Left lung (tissue), 10 donors: ENCODE results near the gene UTP25. TPM values are rescaled to one million over a fixed set of nuclear protein-coding genes. Genes with fewer than 3 reads are reported as not detected.

ENCODE experiments used
- ATAC-seq: fragments of 200-7000 bp; cut with Tn5 transposase; one replicate; pipeline ENCODE4 v1.9.1; 2020; ENCODE audit warnings: moderate library complexity
- DNase-seq, 4 donors: peaks; one replicate each; pipeline ENCODE4 v3.0.0-alpha.2; 2013 to 2020
- H3K27ac ChIP-seq, 2 donors: fragments of 200-600 bp; sonication (generic) in 1 of 2; one replicate each; pipeline versions ENCODE4 v1.5.0 to v1.8.0; 2020 to 2021
- H3K27me3 ChIP-seq, 2 donors: fragments of 200-600 bp; sonication (generic) in 1 of 2; one replicate each; pipeline versions ENCODE4 v1.5.0 to v1.8.0; 2020 to 2021
- H3K36me3 ChIP-seq, 2 donors: fragments of 200-600 bp; sonication (generic) in 1 of 2; one replicate each; pipeline versions ENCODE4 v1.5.0 to v1.8.0; 2020 to 2021
- H3K4me1 ChIP-seq, 2 donors: fragments of 200-600 bp; one replicate each; pipeline ENCODE4 v1.8.0; 2021
- H3K4me3 ChIP-seq, 2 donors: fragments of 200-600 bp; sonication (generic) in 1 of 2; one replicate each; pipeline versions ENCODE4 v1.5.0 to v1.8.0; 2020 to 2021; ENCODE audit warnings: mild to moderate bottlenecking in 1 of 2
- H3K9me3 ChIP-seq, 2 donors: fragments of 200-600 bp; sonication (generic) in 1 of 2; one replicate each; pipeline versions ENCODE4 v1.5.0 to v1.8.0; 2020 to 2021
- CTCF ChIP-seq, 2 donors: fragments of 200-600 bp; sonication (generic) in 1 of 2; IDR thresholded peaks; one replicate each; pipeline versions ENCODE4 v1.5.0 to v1.8.0; 2021; ENCODE audit warnings: antibody characterized with exemption in 2 of 2
- intact Hi-C, 2 donors: fragments of 100-400 bp; cut with DNase I; formaldehyde crosslinking; loops; one replicate each; pipeline versions ENCODE4 v1.11.2 to v1.14.2; 2022
- polyA plus RNA-seq, 6 donors: library from polyadenylated mRNA; unstranded; fragments of 120-200 nt; gene quantifications; one replicate each; pipeline ENCODE4 v1.2.1, GENCODE V29; 2013; ENCODE audit not compliant: insufficient read length in 6 of 6
- total RNA-seq, 2 donors: library from RNA; stranded (reverse); fragmentation: NEBNext Ultra II Directional; extraction: Animal tissue kit (Norgen Biotek cat#: 25700); gene quantifications; one replicate each; pipeline ENCODE4 v1.2.1, GENCODE V29; 2021
- donor health status: DM: no; HTN: yes; CAD: no.
- donor health status: DM: no; HTN: no; CAD: no.

The UTP25 gene
- total and polyA plus RNA-seq, 8 donors = 4.1 to 11.5 (median 10.3) TPM

- Histone ChIP-seq H3K27ac (peak within 1 kb of the TSS; percentile 61 to 83), H3K36me3 (no peaks in the 10 kb centered on the region)
These were observed 21.7 kb upstream of the UTP25 start, which contains the start of gene IRF6 for GRCh38 chr1:209805875-209806760. TSS of gene IRF6 (minus strand) at chr1:209806142. CDS start at chr1:209801413, 4,729 bp downstream.

GRCh38 chr1:209807509-209807908, 20.3 kb upstream of the UTP25 start:
- H3K27me3 ChIP-seq = peaks cover 0 to 13% of the 10 kb centered on the region in 2 donors
- intact Hi-C loops = no loop called here
- DNase-seq = no peak
- no peaks in the 10 kb centered on the region for H3K36me3 ChIP-seq
- H3K4me1 ChIP-seq = peaks cover 0 to 14% of the 10 kb centered on the region in 2 donors
- H3K9me3 ChIP-seq = no peaks in the 10 kb centered on the region
- TF ChIP-seq CTCF (IDR thresholded peaks at IDR 0.05) = no peak
- H3K4me3 ChIP-seq = no peak overlapping the region
- no peak overlapping the region for H3K27ac ChIP-seq
- ATAC-seq = no peak

More at GRCh38 chr1:209805875-209806760, 21.7 kb upstream of the UTP25 start, which contains the start of gene IRF6:
- H3K9me3 ChIP-seq = no peaks in the 10 kb centered on the region
- H3K27me3 ChIP-seq = peaks cover 0 to 13% of the 10 kb centered on the region in 2 donors
- no peak for TF ChIP-seq CTCF (IDR thresholded peaks at IDR 0.05)
- peak; percentile 96 for ATAC-seq
- intact Hi-C loops = no loop called here
- H3K4me3 ChIP-seq = peak within 1 kb of the TSS; percentile 38 to 44
- peak; percentile 80 to 96 (median 92) for DNase-seq
- peaks cover 0 to 14% of the 10 kb centered on the region in 2 donors for H3K4me1 ChIP-seq

DNA sequence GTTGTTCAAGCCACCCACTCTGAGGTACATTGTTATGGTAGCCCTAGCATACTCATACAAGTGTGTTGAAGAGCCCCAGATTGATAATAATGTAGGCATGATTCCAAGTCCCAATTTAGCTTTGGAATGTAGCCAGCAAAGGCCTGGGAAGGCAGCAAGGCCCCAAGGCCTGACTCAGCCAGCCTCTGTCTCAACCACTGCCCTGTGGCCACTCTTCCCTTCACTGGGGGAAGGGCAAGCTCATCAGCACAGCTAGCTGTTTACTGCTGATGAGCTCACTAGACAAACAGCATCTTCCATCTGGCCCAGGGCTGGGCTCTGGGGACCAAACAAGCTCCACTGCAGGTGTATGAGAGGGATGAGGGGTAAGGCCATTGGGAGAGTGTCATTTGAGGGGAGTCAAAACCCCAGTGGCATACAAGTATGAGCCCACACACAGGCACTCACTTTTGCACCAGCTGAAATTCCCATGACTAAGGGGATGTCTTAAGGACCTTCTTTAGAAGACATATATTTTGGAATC, 19.7 kb upstream of the UTP25 start:
- Histone ChIP-seq H3K4me3 (no peak overlapping the region), H3K27me3 (peaks cover 0 to 13% of the 10 kb centered on the region in 2 donors), H3K27ac (no peak overlapping the region), H3K36me3 (no peaks in the 10 kb centered on the region), H3K4me1 (peaks cover 0 to 14% of the 10 kb centered on the region in 2 donors), H3K9me3 (no peaks in the 10 kb centered on the region)
- DNase-seq (peak in 2 of 4 donors; percentile 37 to 50), ATAC-seq (peak; percentile 5)
- TF ChIP-seq CTCF (IDR thresholded peaks at IDR 0.05) = no peak
- intact Hi-C loops = no loop called here

DNA sequence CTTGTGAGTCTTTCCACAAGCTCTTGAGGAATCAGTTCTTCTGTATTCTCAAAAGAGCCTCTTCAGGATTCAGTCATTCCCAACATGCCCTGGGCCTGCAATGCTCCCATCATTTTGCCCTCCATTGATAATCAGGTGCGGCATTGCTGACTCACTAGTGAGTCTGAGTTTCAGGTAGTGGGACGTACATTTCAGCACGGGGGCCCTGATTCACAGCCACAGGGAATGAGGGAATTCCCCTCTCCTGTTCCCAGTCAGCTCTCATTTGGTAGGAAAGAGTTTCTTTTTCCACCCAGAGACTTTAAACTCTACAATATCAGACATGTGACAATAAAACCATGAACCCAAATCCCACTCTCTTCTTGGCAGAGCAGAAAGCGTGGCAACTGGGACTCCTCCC, 18.2 kb upstream of the UTP25 start:
- intact Hi-C loops = no loop called here
- ATAC-seq (no peak), DNase-seq (no peak)
- no peak overlapping the region for H3K4me3 ChIP-seq
- H3K36me3 ChIP-seq = no peaks in the 10 kb centered on the region
- H3K27ac ChIP-seq = no peak overlapping the region
- no peaks in the 10 kb centered on the region for H3K9me3 ChIP-seq
- H3K4me1 ChIP-seq = peaks cover 0 to 14% of the 10 kb centered on the region in 2 donors
- H3K27me3 ChIP-seq = peaks cover 0 to 13% of the 10 kb centered on the region in 2 donors
- no peak for TF ChIP-seq CTCF (IDR thresholded peaks at IDR 0.05)

DNA sequence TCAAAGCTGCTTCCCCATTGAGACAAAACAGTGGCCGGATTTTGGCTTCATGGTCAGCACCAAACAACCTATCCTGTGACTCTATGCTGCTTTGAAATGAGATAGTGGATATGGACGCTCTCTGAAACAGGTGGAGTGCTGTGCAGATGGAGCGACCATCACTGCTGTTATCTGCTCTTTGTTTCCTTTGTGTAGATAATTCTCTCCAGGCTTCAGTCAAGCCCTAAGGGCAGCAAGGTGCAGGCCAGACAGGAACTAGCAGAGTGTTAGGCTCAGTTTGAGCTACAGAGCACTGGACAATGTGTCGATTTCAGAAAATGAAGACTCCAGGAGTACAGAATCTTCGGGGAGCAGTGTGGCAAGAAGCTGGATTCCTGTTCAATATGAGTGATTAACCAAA, 17.0 kb upstream of the UTP25 start:
- Histone ChIP-seq H3K4me3 (no peak overlapping the region), H3K27ac (no peak overlapping the region), H3K27me3 (peaks cover 0 to 5% of the 10 kb centered on the region in 2 donors), H3K36me3 (no peaks in the 10 kb centered on the region), H3K9me3 (no peaks in the 10 kb centered on the region), H3K4me1 (peaks cover 0 to 12% of the 10 kb centered on the region in 2 donors)
- intact Hi-C loops = no loop called here
- no peak for ATAC-seq
- no peak for DNase-seq
- no peak for TF ChIP-seq CTCF (IDR thresholded peaks at IDR 0.05)
